Progenitor cell of endocrine pancreas (in vitro differentiated cells): ENCODE results near the gene PAIP2. TPM values are rescaled to one million over a fixed set of nuclear protein-coding genes. Genes with fewer than 3 reads are reported as not detected.
"Not testable (repeated sequence)": the region's sequence is repeated elsewhere in the genome, so short reads cannot be mapped to it uniquely, and the experiment has no call there.

Experiments
- DNase-seq: peaks from one replicate; pipeline ENCODE4 v3.0.0; 2021; ENCODE audit warnings: low spot score; ENCODE audit not compliant: unreplicated experiment
- H3K27ac Mint-ChIP-seq: 2 replicates; pipeline ENCODE4 v1.8.0; 2021; ENCODE audit warnings: mild to moderate bottlenecking, moderate library complexity, mixed read lengths
- H3K27me3 Mint-ChIP-seq: 2 replicates; pipeline ENCODE4 v1.8.0; 2021; ENCODE audit warnings: mixed read lengths
- H3K36me3 Mint-ChIP-seq: 2 replicates; pipeline ENCODE4 v1.8.0; 2022; ENCODE audit warnings: mixed read lengths; ENCODE audit not compliant: insufficient read depth
- H3K4me1 Mint-ChIP-seq: 2 replicates; pipeline ENCODE4 v1.8.0; 2021; ENCODE audit warnings: low read depth, mixed read lengths
- H3K4me3 Mint-ChIP-seq: 2 replicates; pipeline ENCODE4 v1.8.0; 2021; ENCODE audit warnings: low read depth, mild to moderate bottlenecking, moderate library complexity, mixed read lengths
- H3K9me3 Mint-ChIP-seq: 2 replicates; pipeline ENCODE4 v1.8.0; 2021; ENCODE audit warnings: low read depth, mixed read lengths
- CTCF ChIP-seq: fragments of 200-600 bp; sonication (generic); IDR thresholded peaks from one replicate; pipeline ENCODE4 v1.5.0; 2021; ENCODE audit warnings: antibody characterized with exemption, mild to moderate bottlenecking; ENCODE audit not compliant: unreplicated experiment
- total RNA-seq: library from RNA; stranded (reverse); gene quantifications from 2 replicates; pipeline ENCODE4 v1.2.1, GENCODE V29; 2021

The PAIP2 gene
- total RNA-seq, 1 donor from 2014 or later, result 97.4 TPM

GRCh38 chr5:139407517-139407916, 65.9 kb downstream of the PAIP2 start:
- H3K36me3 Mint-ChIP-seq, result no peaks in the 10 kb centered on the region
- DNase-seq, result no peak
- H3K4me3 Mint-ChIP-seq, result no peak overlapping the region
- H3K9me3 Mint-ChIP-seq, result no peaks in the 10 kb centered on the region
- no peaks in the 10 kb centered on the region for H3K27me3 Mint-ChIP-seq
- TF ChIP-seq CTCF, result no peak
- H3K4me1 Mint-ChIP-seq, result peaks cover 13% of the 10 kb centered on the region
- H3K27ac Mint-ChIP-seq, result no peak overlapping the region

- Mint-ChIP-seq H3K9me3 (no peaks in the 10 kb centered on the region), H3K4me1 (peaks cover 7% of the 10 kb centered on the region), H3K27ac (no peak overlapping the region), H3K36me3 (no peaks in the 10 kb centered on the region), H3K4me3 (no peak overlapping the region), H3K27me3 (no peaks in the 10 kb centered on the region)
- DNase-seq, result no peak
- TF ChIP-seq CTCF, result no peak
Observed at GRCh38 chr5:139408191-139408590, 66.5 kb downstream of the PAIP2 start.

GRCh38 chr5:139409116-139409515, 67.5 kb downstream of the PAIP2 start:
- DNase-seq, H3K27me3 Mint-ChIP-seq, H3K36me3 Mint-ChIP-seq, H3K4me3 Mint-ChIP-seq, H3K4me1 Mint-ChIP-seq, H3K9me3 Mint-ChIP-seq, H3K27ac Mint-ChIP-seq: not testable (repeated sequence)

GRCh38 chr5:139410121-139410992, 68.7 kb downstream of the PAIP2 start:
- Mint-ChIP-seq H3K27me3 (no peaks in the 10 kb centered on the region), H3K4me1 (no peaks in the 10 kb centered on the region)

GRCh38 chr5:139410993-139411828, 69.6 kb downstream of the PAIP2 start:
- H3K27ac Mint-ChIP-seq, result no peak overlapping the region
- H3K4me1 Mint-ChIP-seq, result no peaks in the 10 kb centered on the region
- DNase-seq, result no peak
- H3K36me3 Mint-ChIP-seq, result peaks cover 2% of the 10 kb centered on the region
- H3K27me3 Mint-ChIP-seq, result no peaks in the 10 kb centered on the region
- no peaks in the 10 kb centered on the region for H3K9me3 Mint-ChIP-seq
- TF ChIP-seq CTCF, result no peak
- no peak overlapping the region for H3K4me3 Mint-ChIP-seq

More at GRCh38 chr5:139410121-139410992, 68.7 kb downstream of the PAIP2 start:
- no peak for TF ChIP-seq CTCF
- no peak for DNase-seq
- Mint-ChIP-seq H3K36me3 (peaks cover 2% of the 10 kb centered on the region), H3K27ac (no peak overlapping the region), H3K4me3 (no peak overlapping the region), H3K9me3 (no peaks in the 10 kb centered on the region)
